ENCODE data around the gene SULF2.

DNA sequence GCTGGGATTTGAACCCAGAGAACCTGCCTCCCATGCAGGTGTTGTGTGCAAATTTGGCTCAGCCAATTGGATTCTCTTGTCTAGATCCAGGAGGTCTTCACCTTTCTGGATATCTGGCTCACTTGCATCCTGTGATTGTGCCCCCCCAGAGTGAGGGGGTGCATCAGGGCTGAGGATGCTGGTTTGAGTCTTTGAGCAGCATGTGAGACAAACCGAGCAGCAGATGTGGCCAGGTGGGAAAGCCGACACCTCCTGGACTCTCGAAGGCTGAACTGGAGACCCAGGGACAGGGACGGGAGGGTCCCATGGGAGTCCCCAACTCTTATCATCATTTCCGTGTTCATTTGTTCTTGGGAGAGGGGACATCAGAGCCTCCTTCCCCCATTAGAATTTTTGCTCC lies 30.6 kb upstream of the SULF2 start:
- TF ChIP-seq CTCF (IDR thresholded peaks at IDR 0.05) (no peak), POLR2A (IDR thresholded peaks at IDR 0.05) (no peak)
